ENCODE results near the gene MSMB.

Gene MSMB

GRCh38 chr10:46092524-46093081 is 46.5 kb upstream of the MSMB start:
- H3K36me3 ChIP-seq (ENCODE audit: control insufficient read depth in 1 of 2, insufficient read depth in 2 of 2, low read length in 2 of 2), result no peaks in the 10 kb centered on the region
- H3K4me2 ChIP-seq (ENCODE audit: low read length), result no peak overlapping the region
- H3K27me3 ChIP-seq (ENCODE audit: insufficient read depth, low read length), result no peaks in the 10 kb centered on the region
- no peak overlapping the region for H4K8ac ChIP-seq (ENCODE audit: low read depth, low read length)
- no peak for DNase-seq
- H2BK12ac ChIP-seq (ENCODE audit: low read length), result no peak overlapping the region
- H3K18ac ChIP-seq (ENCODE audit: low read length), result no peak overlapping the region
- no peak overlapping the region for H3K9ac ChIP-seq (ENCODE audit: low read length)
- H2BK5ac ChIP-seq (ENCODE audit: low read depth, low read length, poor library complexity), result no peak overlapping the region
- no peak overlapping the region for H2AK5ac ChIP-seq (ENCODE audit: low read length)
- H3K27ac ChIP-seq (ENCODE audit: low read depth, low read length), result no peak overlapping the region
- H2BK120ac ChIP-seq (ENCODE audit: insufficient read depth, low read length, poor library complexity), result no peak overlapping the region
- peaks cover 2% of the 10 kb centered on the region for H3K79me2 ChIP-seq (ENCODE audit: control insufficient read depth, insufficient read depth, low read length, poor library complexity)
- peaks cover 17 to 28% of the 10 kb centered on the region in 2 experiments for H3K4me1 ChIP-seq (ENCODE audit: control insufficient read depth in 1 of 2, insufficient read depth in 2 of 2, low read length in 2 of 2)
- H3K4me3 ChIP-seq (ENCODE audit: low read depth, low read length), result no peak overlapping the region
- H3K9me3 ChIP-seq (ENCODE audit: insufficient read depth, low read depth, low read length), result no peaks in the 10 kb centered on the region
- WGBS (ENCODE audit: extremely low coverage, insufficient coverage, insufficient read length), result no CpG with 5 or more reads among the region's 5 CpGs
- peaks cover 15% of the 10 kb centered on the region for H3K79me1 ChIP-seq (ENCODE audit: low read length)
- H3K4ac ChIP-seq (ENCODE audit: low read depth, low read length), result no peak overlapping the region
- H4K91ac ChIP-seq (ENCODE audit: low read depth, low read length), result no peak overlapping the region
- H3K14ac ChIP-seq (ENCODE audit: low read length), result no peak overlapping the region
- H4K12ac ChIP-seq (ENCODE audit: low read depth, low read length), result no peak overlapping the region
- no peak overlapping the region for H2AFZ ChIP-seq (ENCODE audit: insufficient read depth, low read length, poor library complexity)
- H3K23ac ChIP-seq (ENCODE audit: low read length), result no peak overlapping the region

- no CpG with 5 or more reads among the region's 12 CpGs for WGBS (ENCODE audit: extremely low coverage, insufficient coverage, insufficient read length)
- Histone ChIP-seq H3K36me3 (ENCODE audit: control insufficient read depth in 1 of 2, insufficient read depth in 2 of 2, low read length in 2 of 2) (no peaks in the 10 kb centered on the region), H4K8ac (ENCODE audit: low read depth, low read length) (no peak overlapping the region), H3K14ac (ENCODE audit: low read length) (no peak overlapping the region), H3K4me3 (ENCODE audit: low read depth, low read length) (no peak overlapping the region), H2AK5ac (ENCODE audit: low read length) (no peak overlapping the region), H4K91ac (ENCODE audit: low read depth, low read length) (no peak overlapping the region), H3K27ac (ENCODE audit: low read depth, low read length) (no peak overlapping the region), H3K27me3 (ENCODE audit: insufficient read depth, low read length) (no peaks in the 10 kb centered on the region), H3K79me2 (ENCODE audit: control insufficient read depth, insufficient read depth, low read length, poor library complexity) (peaks cover 2% of the 10 kb centered on the region), H3K79me1 (ENCODE audit: low read length) (peaks cover 10% of the 10 kb centered on the region), H3K23ac (ENCODE audit: low read length) (no peak overlapping the region), H2BK120ac (ENCODE audit: insufficient read depth, low read length, poor library complexity) (no peak overlapping the region), H3K4me2 (ENCODE audit: low read length) (no peak overlapping the region), H3K4me1 (ENCODE audit: control insufficient read depth in 1 of 2, insufficient read depth in 2 of 2, low read length in 2 of 2) (peaks cover 11 to 21% of the 10 kb centered on the region in 2 experiments), H2BK5ac (ENCODE audit: low read depth, low read length, poor library complexity) (no peak overlapping the region), H3K9ac (ENCODE audit: low read length) (no peak overlapping the region), H3K9me3 (ENCODE audit: insufficient read depth, low read depth, low read length) (no peaks in the 10 kb centered on the region), H2AFZ (ENCODE audit: insufficient read depth, low read length, poor library complexity) (no peak overlapping the region), H3K4ac (ENCODE audit: low read depth, low read length) (no peak overlapping the region), H2BK12ac (ENCODE audit: low read length) (no peak overlapping the region), H3K18ac (ENCODE audit: low read length) (no peak overlapping the region), H4K12ac (ENCODE audit: low read depth, low read length) (no peak overlapping the region)
- DNase-seq, result no peak
Observed at GRCh38 chr10:46091828-46092523, 45.9 kb upstream of the MSMB start.

GRCh38 chr10:46091080-46091827 is 45.2 kb upstream of the MSMB start:
- no peak overlapping the region for H4K91ac ChIP-seq (ENCODE audit: low read depth, low read length)
- no peak overlapping the region for H4K8ac ChIP-seq (ENCODE audit: low read depth, low read length)
- H3K4me1 ChIP-seq (ENCODE audit: control insufficient read depth in 1 of 2, insufficient read depth in 2 of 2, low read length in 2 of 2), result peaks cover 8 to 14% of the 10 kb centered on the region in 2 experiments

GRCh38 chr10:46090258-46090812 is 44.3 kb upstream of the MSMB start:
- H3K4me1 ChIP-seq (ENCODE audit: control insufficient read depth in 1 of 2, insufficient read depth in 2 of 2, low read length in 2 of 2), result peaks cover 4 to 6% of the 10 kb centered on the region in 2 experiments
- no peaks in the 10 kb centered on the region for H3K79me2 ChIP-seq (ENCODE audit: control insufficient read depth, insufficient read depth, low read length, poor library complexity)
- H3K36me3 ChIP-seq (ENCODE audit: control insufficient read depth in 1 of 2, insufficient read depth in 2 of 2, low read length in 2 of 2), result no peaks in the 10 kb centered on the region
- H3K27me3 ChIP-seq (ENCODE audit: insufficient read depth, low read length), result no peaks in the 10 kb centered on the region
- H3K14ac ChIP-seq (ENCODE audit: low read length), result no peak overlapping the region
- H3K23ac ChIP-seq (ENCODE audit: low read length), result no peak overlapping the region
- no peaks in the 10 kb centered on the region for H3K9me3 ChIP-seq (ENCODE audit: insufficient read depth, low read depth, low read length)
- H2AFZ ChIP-seq (ENCODE audit: insufficient read depth, low read length, poor library complexity), result no peak overlapping the region
- DNase-seq, result no peak
- no peak overlapping the region for H3K18ac ChIP-seq (ENCODE audit: low read length)
- no peak overlapping the region for H3K27ac ChIP-seq (ENCODE audit: low read depth, low read length)
- WGBS (ENCODE audit: extremely low coverage, insufficient coverage, insufficient read length), result no CpG with 5 or more reads among the region's 10 CpGs
- no peak overlapping the region for H4K91ac ChIP-seq (ENCODE audit: low read depth, low read length)
- no peak overlapping the region for H4K8ac ChIP-seq (ENCODE audit: low read depth, low read length)
- H3K4me2 ChIP-seq (ENCODE audit: low read length), result no peak overlapping the region
- peak overlapping the region; percentile 33 for H2BK12ac ChIP-seq (ENCODE audit: low read length)
- H3K9ac ChIP-seq (ENCODE audit: low read length), result no peak overlapping the region
- H2AK5ac ChIP-seq (ENCODE audit: low read length), result peak overlapping the region; percentile 59
- H4K12ac ChIP-seq (ENCODE audit: low read depth, low read length), result no peak overlapping the region
- no peak overlapping the region for H2BK5ac ChIP-seq (ENCODE audit: low read depth, low read length, poor library complexity)
- H3K4ac ChIP-seq (ENCODE audit: low read depth, low read length), result no peak overlapping the region
- peaks cover 6% of the 10 kb centered on the region for H3K79me1 ChIP-seq (ENCODE audit: low read length)
- H2BK120ac ChIP-seq (ENCODE audit: insufficient read depth, low read length, poor library complexity), result no peak overlapping the region
- no peak overlapping the region for H3K4me3 ChIP-seq (ENCODE audit: low read depth, low read length)

More at GRCh38 chr10:46091080-46091827, 45.2 kb upstream of the MSMB start:
- Histone ChIP-seq H2AK5ac (ENCODE audit: low read length) (no peak overlapping the region), H3K23ac (ENCODE audit: low read length) (no peak overlapping the region), H3K4ac (ENCODE audit: low read depth, low read length) (no peak overlapping the region), H3K79me1 (ENCODE audit: low read length) (peaks cover 10% of the 10 kb centered on the region), H3K4me2 (ENCODE audit: low read length) (no peak overlapping the region), H3K14ac (ENCODE audit: low read length) (no peak overlapping the region), H3K79me2 (ENCODE audit: control insufficient read depth, insufficient read depth, low read length, poor library complexity) (peaks cover 2% of the 10 kb centered on the region), H3K27me3 (ENCODE audit: insufficient read depth, low read length) (no peaks in the 10 kb centered on the region), H2BK12ac (ENCODE audit: low read length) (no peak overlapping the region), H4K12ac (ENCODE audit: low read depth, low read length) (no peak overlapping the region), H3K9ac (ENCODE audit: low read length) (no peak overlapping the region), H3K4me3 (ENCODE audit: low read depth, low read length) (no peak overlapping the region), H3K18ac (ENCODE audit: low read length) (no peak overlapping the region), H2AFZ (ENCODE audit: insufficient read depth, low read length, poor library complexity) (no peak overlapping the region), H2BK120ac (ENCODE audit: insufficient read depth, low read length, poor library complexity) (no peak overlapping the region), H3K36me3 (ENCODE audit: control insufficient read depth in 1 of 2, insufficient read depth in 2 of 2, low read length in 2 of 2) (no peaks in the 10 kb centered on the region), H2BK5ac (ENCODE audit: low read depth, low read length, poor library complexity) (no peak overlapping the region), H3K9me3 (ENCODE audit: insufficient read depth, low read depth, low read length) (no peaks in the 10 kb centered on the region), H3K27ac (ENCODE audit: low read depth, low read length) (no peak overlapping the region)
- WGBS (ENCODE audit: extremely low coverage, insufficient coverage, insufficient read length), result no CpG with 5 or more reads among the region's 9 CpGs
- DNase-seq, result no peak

Measured in trophoblast cell (in vitro differentiated cells and primary cell).